IMR-90 (cell line): Measurements from ENCODE around the gene SLC52A3. TPM values are rescaled to one million over a fixed set of nuclear protein-coding genes. Genes with fewer than 3 reads are reported as not detected.

Experiments used
- ATAC-seq: fragments of 200-7000 bp; cut with Tn5 transposase; 2 replicates; pipeline ENCODE4 v1.9.1; 2020; ENCODE audit warnings: low read depth, mild to moderate bottlenecking, moderate library complexity
- BruUV-seq: library from RNA; stranded (reverse); fragments of 400-500 nt; replicated peaks from 2 replicates; lab custom pipeline; 2021; lab: Mats Ljungman, UMichigan
- CTCF ChIA-PET: fragments of 300-600 bp; formaldehyde crosslinking; extraction: SDS; loops from one replicate; lab custom pipeline; 2021; ENCODE audit warnings: antibody characterized with exemption; lab: Yijun Ruan, JAX
- POLR2A ChIA-PET: fragments of 300-600 bp; sonication (Branson Sonifier 250); formaldehyde crosslinking; loops from one replicate; lab custom pipeline; 2022; ENCODE audit warnings: antibody characterized with exemption; ENCODE audit not compliant: unreplicated experiment; lab: Charles Lee
- DNase-seq: peaks from one replicate; pipeline ENCODE4 v3.0.0; 2013
- H2AFZ ChIP-seq: replicated peaks from 2 replicates; pipeline ENCODE3; 2013; ENCODE audit warnings: low read length, mild to moderate bottlenecking; ENCODE audit not compliant: poor library complexity
- H2AK5ac ChIP-seq: 2 replicates; pipeline ENCODE4 v1.6.1; 2013; ENCODE audit warnings: low read depth, low read length, inconsistent platforms
- H2AK9ac ChIP-seq: replicated peaks from 2 replicates; pipeline ENCODE3; 2013; ENCODE audit warnings: mild to moderate bottlenecking, low read depth, low read length, moderate library complexity; ENCODE audit not compliant: poor library complexity
- H2BK120ac ChIP-seq: 2 replicates; pipeline ENCODE4 v1.6.1; 2013; ENCODE audit warnings: low read depth, low read length, inconsistent platforms
- H2BK15ac ChIP-seq: 3 replicates; pipeline ENCODE4 v1.6.1; 2013; ENCODE audit warnings: low read depth, low read length, inconsistent platforms
- H2BK20ac ChIP-seq: 2 replicates; pipeline ENCODE4 v1.6.1; 2013; ENCODE audit warnings: low read depth, mild to moderate bottlenecking, inconsistent platforms, low read length, moderate library complexity
- H2BK5ac ChIP-seq: 2 replicates; pipeline ENCODE4 v1.6.1; 2013; ENCODE audit warnings: mild to moderate bottlenecking, low read depth, low read length, inconsistent platforms; ENCODE audit not compliant: poor library complexity, severe bottlenecking
- H3K14ac ChIP-seq: replicated peaks from 2 replicates; pipeline ENCODE4 v1.6.1; 2013; ENCODE audit warnings: low read depth, low read length, inconsistent platforms
- H3K18ac ChIP-seq: 2 replicates; pipeline ENCODE4 v1.6.1; 2013; ENCODE audit warnings: low read depth, low read length, control low read depth
- H3K23ac ChIP-seq: 2 replicates; pipeline ENCODE4 v1.6.1; 2013; ENCODE audit warnings: low read depth, low read length, inconsistent platforms
- H3K27ac ChIP-seq: 2 replicates; pipeline ENCODE4 v1.5.1; 2013; ENCODE audit warnings: mild to moderate bottlenecking, control low read depth, low read length; ENCODE audit not compliant: insufficient read depth
- H3K27me3 ChIP-seq: 2 replicates; pipeline ENCODE4 v1.6.1; 2013; ENCODE audit warnings: low read length; ENCODE audit not compliant: control insufficient read depth, insufficient read depth
- H3K36me3 ChIP-seq: 2 replicates; pipeline ENCODE4 v1.6.1; 2013; ENCODE audit warnings: low read length, mixed read lengths; ENCODE audit not compliant: control insufficient read depth, insufficient read depth
- H3K4ac ChIP-seq: 2 replicates; pipeline ENCODE4 v1.6.1; 2013; ENCODE audit warnings: low read depth, low read length, inconsistent platforms
- H3K4me1 ChIP-seq: 2 replicates; pipeline ENCODE4 v1.6.1; 2013; ENCODE audit warnings: low read length, mixed read lengths; ENCODE audit not compliant: control insufficient read depth, insufficient read depth
- H3K4me2 ChIP-seq: 2 replicates; pipeline ENCODE4 v1.6.1; 2013; ENCODE audit warnings: low read depth, mild to moderate bottlenecking, control low read depth, low read length, moderate library complexity
- H3K4me3 ChIP-seq: 2 replicates; pipeline ENCODE4 v1.5.1; 2013; ENCODE audit warnings: low read depth, mild to moderate bottlenecking, control low read depth, low read length, moderate library complexity; ENCODE audit not compliant: insufficient read depth
- H3K56ac ChIP-seq: 2 replicates; pipeline ENCODE4 v1.6.1; 2013; ENCODE audit warnings: low read length, inconsistent platforms; ENCODE audit not compliant: insufficient read depth; ENCODE audit errors: extremely low read depth
- H3K79me1 ChIP-seq, 2 experiments: 2 replicates each; pipeline ENCODE4 v1.6.1; 2013; ENCODE audit warnings: low read length in 2 of 2, inconsistent platforms in 1 of 2, low read depth in 1 of 2
- H3K9ac ChIP-seq: 2 replicates; pipeline ENCODE4 v1.6.1; 2013; ENCODE audit warnings: low read depth, low read length, control low read depth
- H3K9me1 ChIP-seq: 2 replicates; pipeline ENCODE4 v1.6.1; 2013; ENCODE audit warnings: low read length, inconsistent platforms; ENCODE audit not compliant: insufficient read depth
- H3K9me3 ChIP-seq: 2 replicates; pipeline ENCODE4 v1.6.1; 2013; ENCODE audit warnings: low read length; ENCODE audit not compliant: control insufficient read depth, insufficient read depth
- H4K20me1 ChIP-seq: 2 replicates; pipeline ENCODE4 v1.6.1; 2013; ENCODE audit warnings: low read length, inconsistent platforms; ENCODE audit not compliant: insufficient read depth
- H4K5ac ChIP-seq: 2 replicates; pipeline ENCODE4 v1.6.1; 2013; ENCODE audit warnings: mild to moderate bottlenecking, low read depth, low read length, control low read depth
- H4K8ac ChIP-seq, 2 experiments: 2 replicates each; pipeline ENCODE4 v1.6.1; 2013; ENCODE audit warnings: low read depth in 2 of 2, low read length in 2 of 2, control low read depth in 1 of 2, inconsistent platforms in 1 of 2
- H4K91ac ChIP-seq: 2 replicates; pipeline ENCODE4 v1.6.1; 2013; ENCODE audit warnings: low read depth, low read length, inconsistent platforms; ENCODE audit not compliant: insufficient read depth
- CEBPB ChIP-seq: IDR thresholded peaks from 2 replicates; pipeline ENCODE4 v1.6.1; 2012; ENCODE audit warnings: low read depth, low read length, improper control_type of control experiment
- FOS ChIP-seq: fragments of 150-350 bp; IDR thresholded peaks from 2 replicates; pipeline ENCODE4 v1.6.1; 2016; ENCODE audit warnings: low read depth, low read length
- MAZ ChIP-seq: IDR thresholded peaks from 2 replicates; pipeline ENCODE4 v1.6.1; 2012; ENCODE audit warnings: low read depth, mild to moderate bottlenecking, low read length, improper control_type of control experiment, moderate library complexity, borderline replicate concordance
- MXI1 ChIP-seq: IDR thresholded peaks from 2 replicates; pipeline ENCODE4 v1.6.1; 2012; ENCODE audit warnings: low read depth, mild to moderate bottlenecking, low read length, moderate library complexity, borderline replicate concordance
- NFE2L2 ChIP-seq: fragments of 150-350 bp; IDR thresholded peaks from 2 replicates; pipeline ENCODE4 v1.6.1; 2016; ENCODE audit warnings: low read depth, mild to moderate bottlenecking, low read length
- POLR2A ChIP-seq: IDR thresholded peaks from 2 replicates; pipeline ENCODE4 v1.6.1; 2012; ENCODE audit warnings: mild to moderate bottlenecking, low read depth, low read length
- RAD21 ChIP-seq: IDR thresholded peaks from 2 replicates; pipeline ENCODE4 v1.6.1; 2012; ENCODE audit warnings: low read length, improper control_type of control experiment
- RCOR1 ChIP-seq: IDR thresholded peaks from 2 replicates; pipeline ENCODE4 v1.6.1; 2012; ENCODE audit warnings: mild to moderate bottlenecking, low read length, improper control_type of control experiment; ENCODE audit not compliant: insufficient replicate concordance
- SMC3 ChIP-seq: fragments of 150-350 bp; IDR thresholded peaks from 2 replicates; pipeline ENCODE4 v1.6.1; 2016; ENCODE audit warnings: low read depth, mild to moderate bottlenecking, antibody characterized with exemption, low read length, moderate library complexity
- WGBS, 2 experiments: methylation state at CpG; one replicate each; pipeline versions ENCODE4 v1.1.5 to v1.1.7; 2013; ENCODE audit warnings: missing lambda C conversion rate in 2 of 2; ENCODE audit not compliant: insufficient read length in 1 of 2; ENCODE audit errors: extremely low coverage in 2 of 2; 5-methylcytosine and 5-hydroxymethylcytosine counted together
- dilution Hi-C: fragments of 300-500 bp; cut with HindIII; formaldehyde crosslinking; loops from one replicate; pipeline ENCODE4 v1.14.3; 2018; ENCODE audit warnings: low sequenced_read_pairs; ENCODE audit not compliant: unreplicated experiment
- in situ Hi-C: fragments of 300-500 bp; cut with MboI; formaldehyde crosslinking; loops from 3 replicates; pipeline ENCODE4 v1.14.3; 2019; ENCODE audit warnings: low sequenced_read_pairs, inconsistent platforms, mixed read lengths
- intact Hi-C: fragments of 100-400 bp; cut with micrococcal nuclease; formaldehyde crosslinking; loops from 2 replicates; pipeline ENCODE4 v1.10.0; 2022
- polyA plus RNA-seq, 3 experiments: library from polyadenylated mRNA; depleted of rRNA; stranded (reverse); fragments of >200 nt; gene quantifications; 2 replicates each; pipeline ENCODE4 v1.2.3, GENCODE V29; 2012; ENCODE audit warnings: low replicate concordance in 1 of 3
- total RNA-seq: library from RNA; depleted of rRNA; stranded (reverse); fragments of >200 nt; gene quantifications from 2 replicates; pipeline ENCODE4 v1.2.3, GENCODE V29; 2012
- TF ChIP-seq, protein P1 (sequence below): conservative IDR thresholded peaks from 2 replicates; pipeline ENCODE4 v1.5.1; 2012; ENCODE audit warnings: mild to moderate bottlenecking, low read depth, low read length, improper control_type of control experiment
- TF ChIP-seq, protein P2 (sequence below): fragments of 150-350 bp; IDR thresholded peaks from 2 replicates; pipeline ENCODE4 v1.6.1; 2016; ENCODE audit warnings: low read depth, mild to moderate bottlenecking, low read length, moderate library complexity, borderline replicate concordance

SLC52A3 gene
- total and polyA plus RNA-seq, 2 of the 4 experiments (the other 2 are of a cell fraction) = not detected

DNA sequence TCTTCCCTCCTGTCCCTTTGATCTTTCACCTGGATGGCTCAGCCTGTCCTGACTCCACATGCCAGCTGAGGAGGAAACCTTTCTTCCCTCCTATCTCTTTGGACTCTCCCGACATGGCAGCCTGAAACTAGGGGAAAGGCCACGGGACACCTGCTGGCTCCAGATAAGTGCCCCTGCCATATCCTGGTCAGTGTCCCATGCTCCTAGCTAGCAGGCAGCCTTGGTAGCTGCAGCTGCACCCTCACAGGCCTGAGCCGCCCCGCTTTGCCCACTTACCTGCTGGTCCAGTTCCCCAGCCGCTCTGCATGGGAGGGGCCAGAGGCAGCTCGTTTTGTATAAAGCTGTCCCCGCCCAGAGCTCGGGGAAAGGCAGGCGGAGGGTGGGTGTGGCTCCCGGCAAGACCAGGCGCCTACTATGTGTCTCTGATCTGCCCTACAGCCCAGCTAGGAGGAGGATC, 7.4 kb upstream of the SLC52A3 start:
- Histone ChIP-seq H3K79me1 (no peaks in the 10 kb centered on the region), H2AK9ac (no peak overlapping the region), H3K36me3 (no peaks in the 10 kb centered on the region), H3K4me2 (no peak overlapping the region), H2BK20ac (no peak overlapping the region), H3K4me3 (no peak overlapping the region), H3K9me3 (0 out of 2 replicates have a peak, but pooled peaks cover 1% of the 10 kb centered on the region), H3K23ac (no peak overlapping the region), H4K8ac (no peak overlapping the region), H2AFZ (no peak overlapping the region), H2AK5ac (no peak overlapping the region), H2BK5ac (no peak overlapping the region), H2BK15ac (no peak overlapping the region), H3K18ac (no peak overlapping the region), H2BK120ac (no peak overlapping the region), H3K14ac (no peak overlapping the region), H3K4me1 (no peaks in the 10 kb centered on the region), H3K27me3 (peaks cover 8% of the 10 kb centered on the region; the same call in 1 of the 2 replicates), H3K9me1 (no peaks in the 10 kb centered on the region), H3K27ac (no peak overlapping the region), H4K5ac (no peak overlapping the region), H3K56ac (no peak overlapping the region), H3K9ac (no peak overlapping the region), H3K4ac (no peak overlapping the region), H4K20me1 (no peaks in the 10 kb centered on the region), H4K91ac (no peak overlapping the region)
- BruUV-seq = no TSS peak
- no peak for TF ChIP-seq MXI1
- no peak for TF ChIP-seq RAD21
- TF ChIP-seq CEBPB = no peak
- TF ChIP-seq, protein P1, sequence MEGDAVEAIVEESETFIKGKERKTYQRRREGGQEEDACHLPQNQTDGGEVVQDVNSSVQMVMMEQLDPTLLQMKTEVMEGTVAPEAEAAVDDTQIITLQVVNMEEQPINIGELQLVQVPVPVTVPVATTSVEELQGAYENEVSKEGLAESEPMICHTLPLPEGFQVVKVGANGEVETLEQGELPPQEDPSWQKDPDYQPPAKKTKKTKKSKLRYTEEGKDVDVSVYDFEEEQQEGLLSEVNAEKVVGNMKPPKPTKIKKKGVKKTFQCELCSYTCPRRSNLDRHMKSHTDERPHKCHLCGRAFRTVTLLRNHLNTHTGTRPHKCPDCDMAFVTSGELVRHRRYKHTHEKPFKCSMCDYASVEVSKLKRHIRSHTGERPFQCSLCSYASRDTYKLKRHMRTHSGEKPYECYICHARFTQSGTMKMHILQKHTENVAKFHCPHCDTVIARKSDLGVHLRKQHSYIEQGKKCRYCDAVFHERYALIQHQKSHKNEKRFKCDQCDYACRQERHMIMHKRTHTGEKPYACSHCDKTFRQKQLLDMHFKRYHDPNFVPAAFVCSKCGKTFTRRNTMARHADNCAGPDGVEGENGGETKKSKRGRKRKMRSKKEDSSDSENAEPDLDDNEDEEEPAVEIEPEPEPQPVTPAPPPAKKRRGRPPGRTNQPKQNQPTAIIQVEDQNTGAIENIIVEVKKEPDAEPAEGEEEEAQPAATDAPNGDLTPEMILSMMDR = no peak
- TF ChIP-seq, protein P2, sequence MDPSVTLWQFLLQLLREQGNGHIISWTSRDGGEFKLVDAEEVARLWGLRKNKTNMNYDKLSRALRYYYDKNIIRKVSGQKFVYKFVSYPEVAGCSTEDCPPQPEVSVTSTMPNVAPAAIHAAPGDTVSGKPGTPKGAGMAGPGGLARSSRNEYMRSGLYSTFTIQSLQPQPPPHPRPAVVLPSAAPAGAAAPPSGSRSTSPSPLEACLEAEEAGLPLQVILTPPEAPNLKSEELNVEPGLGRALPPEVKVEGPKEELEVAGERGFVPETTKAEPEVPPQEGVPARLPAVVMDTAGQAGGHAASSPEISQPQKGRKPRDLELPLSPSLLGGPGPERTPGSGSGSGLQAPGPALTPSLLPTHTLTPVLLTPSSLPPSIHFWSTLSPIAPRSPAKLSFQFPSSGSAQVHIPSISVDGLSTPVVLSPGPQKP = no peak
- TF ChIP-seq FOS = no peak
- no peak for TF ChIP-seq MAZ
- TF ChIP-seq POLR2A = no peak
- no peak for TF ChIP-seq SMC3
- no peak for TF ChIP-seq NFE2L2
- no peak for TF ChIP-seq RCOR1
- CTCF ChIA-PET = no interaction called here
- no peak for DNase-seq
- intact Hi-C loops (no loop called here), dilution Hi-C loops (no loop called here), in situ Hi-C loops (no loop called here)
- no peak for ATAC-seq
- POLR2A ChIA-PET = no interaction called here
- WGBS, 2 experiments = 39% methylated on average over 2 of the region's 11 CpGs; no CpG with 5 or more reads in 1 of the 2 experiments
